NB4 (cell line): Measurements from ENCODE around the gene TPRA1.

Source experiments
- DNase-seq: peaks from one replicate; pipeline ENCODE4 v3.0.0; 2010; ENCODE audit warnings: low read depth
- H3K4me3 ChIP-seq: one replicate; pipeline ENCODE4 v1.5.1; 2011; ENCODE audit warnings: mild to moderate bottlenecking, low read depth, low read length, moderate library complexity
- CTCF ChIP-seq: IDR thresholded peaks from one replicate; pipeline ENCODE4 v1.5.1; 2012; ENCODE audit warnings: low read depth, low read length
- MAX ChIP-seq: IDR thresholded peaks from 2 replicates; pipeline ENCODE4 v1.6.1; 2011; ENCODE audit warnings: low read depth, low read length
- MYC ChIP-seq: IDR thresholded peaks from 2 replicates; pipeline ENCODE4 v1.6.1; 2011; ENCODE audit warnings: low read depth, low read length
- POLR2A ChIP-seq: IDR thresholded peaks from 2 replicates; pipeline ENCODE4 v1.6.1; 2011; ENCODE audit warnings: mild to moderate bottlenecking; ENCODE audit not compliant: insufficient read length; ENCODE audit errors: extremely low read depth

Gene TPRA1

GRCh38 chr3:127544192-127544802 lies 46.2 kb downstream of the TPRA1 start:
- no peak overlapping the region for H3K4me3 ChIP-seq
- DNase-seq: peak; percentile 70
- TF ChIP-seq CTCF: peak; percentile 74
- TF ChIP-seq MAX: no peak

- H3K4me3 ChIP-seq: no peak overlapping the region
- no peak for DNase-seq
- TF ChIP-seq CTCF (no peak), MYC (no peak), MAX (no peak), POLR2A (no peak)
Observed at GRCh38 chr3:127543441-127543840, 47.1 kb downstream of the TPRA1 start.

GRCh38 chr3:127542441-127542952 lies 48.0 kb downstream of the TPRA1 start:
- no peak for TF ChIP-seq MAX
- no peak for TF ChIP-seq MYC
- no peak for TF ChIP-seq POLR2A
- no peak for DNase-seq
- H3K4me3 ChIP-seq: no peak overlapping the region

- H3K4me3 ChIP-seq: no peak overlapping the region
- TF ChIP-seq CTCF: no peak
- TF ChIP-seq MAX: no peak
- no peak for TF ChIP-seq MYC
- no peak for TF ChIP-seq POLR2A
- DNase-seq: no peak
Observed at GRCh38 chr3:127541320-127541719, 49.2 kb downstream of the TPRA1 start.

- TF ChIP-seq POLR2A: no peak
- TF ChIP-seq MAX: no peak
- TF ChIP-seq MYC: no peak
- no peak for TF ChIP-seq CTCF
- no peak for DNase-seq
Observed at GRCh38 chr3:127539366-127540060, 51.0 kb downstream of the TPRA1 start.

GRCh38 chr3:127538569-127538968 lies 52.0 kb downstream of the TPRA1 start:
- no peak for TF ChIP-seq MAX
- no peak for TF ChIP-seq POLR2A
- no peak overlapping the region for H3K4me3 ChIP-seq
- no peak for DNase-seq

More at GRCh38 chr3:127539366-127540060, 51.0 kb downstream of the TPRA1 start:
- H3K4me3 ChIP-seq: no peak overlapping the region
